OCI-M2 (cell line): ENCODE results near the gene CIB4.

Experiments
- DNase-seq: peaks from one replicate; lab custom pipeline; 2025; ENCODE audit not compliant: unreplicated experiment; lab: John Stamatoyannopoulos, UW

The CIB4 gene

GRCh38 chr2:26644188-26644835 lies 3.1 kb upstream of the CIB4 start:
- DNase-seq = no peak

GRCh38 chr2:26642429-26642828 lies 1.3 kb upstream of the CIB4 start:
- no peak for DNase-seq

DNA sequence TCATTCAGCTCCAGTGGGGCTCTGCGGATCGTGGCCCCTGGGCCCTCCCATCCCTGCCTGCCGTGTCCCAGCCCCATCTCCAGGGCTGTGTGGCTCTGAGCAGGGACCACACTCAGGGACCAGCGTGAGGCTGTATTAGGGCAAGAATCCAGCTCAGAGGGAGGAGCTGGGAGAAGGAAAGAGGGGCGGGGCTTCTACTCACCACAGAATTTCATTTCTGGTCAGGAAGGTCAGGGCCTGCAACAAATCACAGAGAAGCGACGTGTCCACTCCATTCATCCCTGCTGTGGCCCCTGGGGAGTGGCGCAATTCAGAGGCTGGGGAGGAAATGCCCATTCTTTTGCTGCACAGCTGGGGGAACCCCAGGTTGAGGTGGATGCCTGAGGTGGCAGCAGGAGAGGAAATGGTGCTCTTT lies 828 bp downstream of the CIB4 start:
- no peak for DNase-seq

GRCh38 chr2:26639685-26640243 lies 1.4 kb downstream of the CIB4 start:
- DNase-seq = no peak

GRCh38 chr2:26637811-26638310 lies 3.3 kb downstream of the CIB4 start:
- DNase-seq = no peak

DNA sequence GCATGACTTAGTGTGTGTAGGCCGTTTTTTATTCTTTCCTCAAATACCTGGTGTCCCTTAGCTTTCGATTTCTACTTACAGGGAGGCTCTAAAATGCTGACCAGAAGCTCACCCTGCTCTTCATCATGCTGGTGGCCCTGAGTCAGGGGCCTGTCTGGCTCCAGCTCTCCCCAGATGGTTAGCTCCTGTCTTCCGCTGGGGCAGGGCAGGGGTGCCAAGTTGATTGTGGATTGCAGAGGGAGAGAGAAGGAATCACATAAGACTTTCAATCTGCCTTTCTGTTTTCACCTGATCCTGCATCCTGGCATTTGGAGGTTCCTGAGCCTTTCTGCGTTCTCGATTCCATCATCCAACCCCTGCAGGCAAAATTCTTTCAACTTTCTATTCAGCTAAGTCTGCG lies 4.2 kb downstream of the CIB4 start:
- no peak for DNase-seq

DNA sequence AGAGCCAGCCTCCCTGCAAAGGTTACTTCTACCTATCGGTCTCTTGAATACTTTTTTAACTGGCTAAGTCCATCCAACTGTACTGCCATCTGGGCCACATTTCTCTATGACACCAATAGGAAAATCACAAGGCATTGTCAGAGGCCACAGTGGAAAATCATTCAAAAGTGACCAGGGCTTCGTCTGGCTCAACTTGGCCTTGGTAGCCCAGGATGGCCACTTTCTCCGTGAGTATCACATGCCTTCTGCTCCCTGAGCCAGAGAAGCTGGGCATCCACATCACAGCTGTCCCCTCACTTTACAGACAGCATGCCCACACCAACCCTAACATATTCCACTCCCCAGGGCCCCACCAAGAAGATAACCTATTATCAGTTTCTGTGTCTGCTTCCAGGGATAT lies 5.8 kb downstream of the CIB4 start:
- no peak for DNase-seq

- DNase-seq = no peak
These were observed 6.4 kb downstream of the CIB4 start for GRCh38 chr2:26634636-26635230.

DNA sequence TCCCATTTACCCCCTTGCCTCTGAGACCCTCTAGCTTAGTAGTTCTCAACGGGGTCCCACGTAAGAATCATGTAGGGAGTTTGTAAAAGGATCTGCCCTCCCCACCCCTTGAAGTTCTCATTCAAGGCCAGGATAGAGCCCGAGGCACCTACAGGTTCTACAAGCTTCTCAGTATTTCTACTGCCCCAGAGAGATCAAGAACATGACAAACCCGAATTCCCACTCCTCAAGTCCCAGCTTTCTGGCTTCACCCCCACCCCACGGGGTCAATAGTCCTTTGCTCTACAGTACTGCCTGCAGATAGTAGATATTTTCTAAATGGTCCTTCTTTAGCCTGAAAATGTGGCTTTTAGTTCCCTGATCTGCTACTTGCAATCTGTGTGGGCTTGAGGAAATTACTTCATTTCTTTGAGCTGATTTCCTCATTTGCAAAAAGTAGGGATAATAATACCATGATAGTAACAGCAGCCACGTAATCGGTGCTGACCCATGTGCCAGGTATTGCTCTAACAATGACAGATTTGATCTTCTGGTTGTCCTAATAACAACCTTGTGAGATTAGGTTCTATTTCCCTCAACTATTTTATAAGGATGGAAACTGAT lies 7.1 kb downstream of the CIB4 start:
- DNase-seq = no peak

DNA sequence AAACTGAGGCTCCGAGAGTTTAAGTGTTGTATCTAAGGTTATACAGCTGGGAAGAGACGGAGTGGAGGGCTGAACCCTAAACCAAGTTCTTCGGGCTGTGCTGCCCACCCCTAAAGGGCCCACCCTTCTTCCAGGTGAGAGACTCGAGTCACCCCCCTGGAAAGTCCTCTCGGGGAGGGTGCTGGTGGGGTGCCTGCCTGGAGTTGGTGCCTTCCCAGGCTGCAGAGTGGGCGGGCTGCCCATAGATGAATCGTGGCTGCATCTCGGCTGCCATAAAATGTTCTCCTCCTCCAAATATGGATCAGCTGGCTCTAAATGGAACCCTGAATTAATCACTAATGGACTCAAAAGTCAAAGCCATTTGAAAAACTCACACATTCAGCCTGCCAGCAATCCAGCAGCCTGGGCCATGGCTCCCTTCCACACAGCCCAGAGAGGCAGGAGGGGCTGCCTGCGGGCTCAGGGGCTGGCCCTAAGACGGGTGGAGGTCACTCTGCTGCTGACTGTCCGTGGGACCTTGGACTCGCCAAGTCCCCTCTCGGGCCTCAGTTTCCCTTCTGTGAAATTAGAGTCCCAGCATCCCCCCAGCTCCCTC lies 7.7 kb downstream of the CIB4 start:
- DNase-seq = no peak

GRCh38 chr2:26632624-26633185 lies 8.5 kb downstream of the CIB4 start:
- DNase-seq = no peak

DNA sequence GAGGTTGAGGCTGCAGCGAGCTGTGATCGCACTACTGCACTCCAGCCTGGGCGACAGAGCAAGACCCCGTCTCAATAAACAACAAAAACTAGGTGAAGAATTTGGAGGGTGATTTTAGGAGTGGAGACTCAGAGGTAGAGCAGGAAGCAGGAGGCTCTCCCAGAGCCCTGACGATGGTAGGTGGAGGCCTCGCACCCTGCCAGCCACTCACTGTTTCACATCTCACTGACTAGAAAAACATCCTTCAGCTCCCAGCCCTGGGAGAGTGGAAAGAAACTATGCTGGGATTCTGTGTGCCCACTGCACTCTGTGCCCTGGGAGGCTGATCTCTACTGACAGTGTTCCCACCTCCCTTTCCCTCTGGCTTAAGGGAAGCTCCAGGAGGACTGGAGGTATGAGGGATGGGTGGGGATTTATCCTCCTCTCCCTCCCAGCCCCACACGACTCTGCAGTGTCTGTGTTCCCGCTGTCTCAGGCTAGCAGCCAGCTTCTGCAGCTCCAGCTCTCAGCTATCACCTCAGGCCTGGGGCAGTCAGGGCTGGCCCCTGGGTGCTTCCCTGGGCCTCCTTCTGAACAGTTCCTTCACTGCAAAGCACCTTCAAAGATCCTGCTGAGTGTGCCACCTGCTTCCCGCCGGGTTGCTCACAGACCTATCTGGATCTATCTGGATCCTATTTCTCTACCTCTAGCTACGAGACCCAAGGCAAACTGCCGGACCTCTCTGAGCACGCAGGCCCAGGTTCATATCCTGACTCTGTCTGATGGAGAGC lies 9.6 kb downstream of the CIB4 start:
- DNase-seq = no peak

DNA sequence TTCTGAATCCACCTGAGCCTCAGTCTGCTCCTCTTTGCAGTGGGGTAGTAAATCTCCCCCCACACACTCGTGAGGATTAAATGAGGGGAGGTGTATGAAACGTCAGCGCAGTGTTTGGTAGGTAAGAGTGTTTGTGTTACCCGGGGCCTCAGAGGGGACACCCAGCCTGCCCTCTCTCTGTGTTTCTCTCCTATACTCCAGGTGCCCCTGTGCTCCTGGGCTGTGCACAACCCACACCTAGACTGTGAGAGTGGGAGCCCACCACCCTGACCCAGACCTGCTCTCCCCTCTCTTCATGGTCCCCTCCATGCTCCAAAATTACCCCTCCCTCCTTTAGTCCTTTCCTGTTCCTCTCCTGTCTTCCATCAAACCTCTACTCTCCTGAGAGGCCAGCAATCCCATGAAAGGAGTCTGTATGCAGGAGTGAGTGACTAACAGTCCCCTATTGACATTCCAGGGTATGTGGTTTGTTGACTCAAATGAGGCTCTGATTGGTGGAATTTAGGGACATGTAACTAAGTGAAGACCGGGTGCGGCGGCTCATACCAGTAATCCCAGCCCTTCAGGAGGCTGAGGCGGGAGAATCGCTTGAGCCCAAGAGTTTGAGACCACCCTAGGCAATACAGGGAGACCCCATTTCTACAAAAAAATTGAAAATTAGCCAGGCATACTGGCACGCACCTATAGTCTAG lies 10.4 kb downstream of the CIB4 start:
- no peak for DNase-seq

DNA sequence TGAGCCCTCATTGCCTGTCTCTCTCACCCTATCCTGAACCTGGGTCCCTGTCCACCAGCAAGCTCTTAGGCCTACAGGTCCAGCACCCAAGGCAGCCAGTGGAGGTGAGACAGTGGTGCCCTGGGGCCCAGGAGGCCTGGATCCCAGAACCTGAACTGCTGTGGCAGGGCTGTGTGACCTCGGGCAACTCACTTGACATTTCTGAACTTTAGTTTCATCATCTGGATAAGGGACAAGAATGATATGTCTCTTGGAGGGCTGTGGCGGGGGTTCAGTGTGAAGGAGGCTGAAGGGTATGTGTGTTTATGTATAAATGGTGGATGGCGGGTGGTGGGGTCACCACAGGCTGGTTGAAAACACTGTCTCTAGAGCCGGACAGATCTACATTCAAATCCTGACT lies 10.9 kb downstream of the CIB4 start:
- DNase-seq = no peak

DNA sequence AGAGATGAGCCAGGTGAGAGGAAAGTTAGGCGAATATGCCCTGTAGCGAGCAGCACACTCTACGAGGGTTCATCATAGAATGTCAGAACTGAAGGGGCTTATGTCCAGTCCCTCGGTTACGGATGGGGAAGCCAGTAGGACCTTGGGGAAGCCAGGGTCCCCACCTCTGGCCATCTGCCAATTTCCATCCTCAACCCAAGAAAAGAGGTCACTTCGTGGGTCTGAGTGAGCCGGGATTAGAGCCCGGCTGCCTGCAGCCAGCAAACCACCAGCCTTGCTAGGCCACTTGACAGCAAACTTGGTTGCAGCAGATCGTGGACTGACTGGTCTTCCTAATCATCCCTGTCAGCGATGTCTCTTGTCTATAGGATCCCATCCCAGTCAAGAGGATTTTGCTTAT lies 11.4 kb downstream of the CIB4 start:
- no peak for DNase-seq

DNA sequence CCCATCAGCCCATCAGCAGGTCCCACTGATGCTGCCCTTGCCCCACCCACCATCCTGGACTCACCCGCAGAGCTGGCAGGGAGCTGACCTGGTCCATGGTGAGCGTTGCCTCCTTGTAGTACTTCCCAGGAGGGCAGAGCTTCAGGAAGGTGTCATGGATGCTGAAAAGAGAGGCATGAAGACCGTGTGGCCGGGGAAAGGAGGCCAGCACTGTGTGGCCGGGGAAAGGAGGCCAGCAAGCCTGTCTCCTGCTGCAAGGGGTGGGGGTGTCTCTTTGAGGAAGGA lies 11.9 kb downstream of the CIB4 start:
- no peak for DNase-seq

GRCh38 chr2:26628561-26629345 lies 12.4 kb downstream of the CIB4 start:
- DNase-seq = no peak

- no peak for DNase-seq
These were observed 13.6 kb downstream of the CIB4 start for GRCh38 chr2:26627350-26628105.

DNA sequence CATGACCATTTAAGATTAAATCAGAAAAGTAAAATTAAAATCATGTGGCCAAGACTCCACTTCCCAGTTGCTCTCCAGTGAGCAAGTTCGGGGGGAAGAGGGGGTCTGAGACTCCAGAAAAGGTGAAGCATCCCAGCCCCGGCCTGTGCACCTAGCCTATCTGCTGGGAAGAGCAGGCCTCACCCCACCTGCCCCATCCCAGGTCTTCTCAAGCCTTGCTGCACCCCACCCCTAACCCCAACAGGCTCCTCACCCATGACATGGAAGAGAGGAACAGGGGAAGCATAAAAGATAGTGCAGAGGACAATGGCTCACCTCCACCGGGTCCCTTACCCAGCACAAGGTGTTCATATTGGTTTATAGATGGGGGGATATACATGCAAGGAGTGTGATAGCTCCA lies 14.6 kb downstream of the CIB4 start:
- no peak for DNase-seq
